CD14-positive monocyte (primary cell): ENCODE results near the gene CHRNB1. TPM values are rescaled to one million over a fixed set of nuclear protein-coding genes. Genes with fewer than 3 reads are reported as not detected.
"Not testable (repeated sequence)": the region's sequence is repeated elsewhere in the genome, so short reads cannot be mapped to it uniquely, and the experiment has no call there.

Source experiments
- DNase-seq, 3 donors: peaks; one replicate each; pipeline ENCODE4 v3.0.0-alpha.2; 2011 to 2022
- H2AFZ ChIP-seq: 2 replicates; pipeline ENCODE4 v1.6.0; 2012; ENCODE audit warnings: mild to moderate bottlenecking, low read depth, low read length, inconsistent platforms; ENCODE audit not compliant: insufficient read depth, poor library complexity, severe bottlenecking
- H3K27ac ChIP-seq, 2 donors: 1 replicate in 1 of 2; 2 replicates in 1 of 2; pipeline ENCODE4 v1.5.1; 2012 to 2013; ENCODE audit warnings: low read length in 2 of 2, control low read depth in 1 of 2, inconsistent platforms in 1 of 2, low read depth in 1 of 2, mild to moderate bottlenecking in 1 of 2
- H3K27me3 ChIP-seq, 2 donors: one replicate each; pipeline versions ENCODE4 v1.6.0 to v1.6.1; 2011 to 2013; ENCODE audit warnings: low read length in 2 of 2; ENCODE audit not compliant: control insufficient read depth in 2 of 2, insufficient read depth in 2 of 2
- H3K36me3 ChIP-seq, 2 donors: replicated peaks in 1 of 2; 1 replicate in 1 of 2; 2 replicates in 1 of 2; pipeline versions ENCODE4 v1.5.1 to v1.6.1; 2012 to 2013; ENCODE audit warnings: low read length in 2 of 2, control low read depth in 1 of 2, inconsistent platforms in 1 of 2, mild to moderate bottlenecking in 1 of 2; ENCODE audit not compliant: insufficient read depth in 2 of 2, control insufficient read depth in 1 of 2
- H3K4me1 ChIP-seq, 2 donors: 1 replicate in 1 of 2; 2 replicates in 1 of 2; pipeline versions ENCODE4 v1.5.1 to v1.6.1; 2012 to 2013; ENCODE audit warnings: low read length in 2 of 2, control low read depth in 1 of 2, inconsistent platforms in 1 of 2, mild to moderate bottlenecking in 1 of 2, moderate library complexity in 1 of 2; ENCODE audit not compliant: insufficient read depth in 2 of 2, control insufficient read depth in 1 of 2
- H3K4me2 ChIP-seq: replicated peaks from 2 replicates; pipeline ENCODE3; 2012; ENCODE audit warnings: low read length, moderate library complexity, mild to moderate bottlenecking; ENCODE audit not compliant: poor library complexity, severe bottlenecking; ENCODE audit errors: extremely low read depth
- H3K4me3 ChIP-seq, 3 experiments: fragments of 200-600 bp in 1 of 3; sonication (generic) in 1 of 3; replicated peaks in 1 of 3; 1 replicate in 2 of 3; 2 replicates in 1 of 3; pipeline ENCODE4 v1.5.1; 2011 to 2013; ENCODE audit warnings: low read length in 3 of 3, mild to moderate bottlenecking in 3 of 3, control low read depth in 2 of 3, low read depth in 2 of 3, inconsistent platforms in 1 of 3, moderate library complexity in 1 of 3
- H3K79me2 ChIP-seq: 2 replicates; pipeline ENCODE4 v1.6.0; 2012; ENCODE audit warnings: mild to moderate bottlenecking, control low read depth, inconsistent platforms, low read length, moderate library complexity; ENCODE audit not compliant: insufficient read depth
- H3K9ac ChIP-seq: 2 replicates; pipeline ENCODE4 v1.6.0; 2017; ENCODE audit warnings: low read length, mild to moderate bottlenecking; ENCODE audit not compliant: insufficient read depth, poor library complexity, severe bottlenecking
- H3K9me3 ChIP-seq, 2 donors: replicated peaks in 1 of 2; 1 replicate in 1 of 2; 2 replicates in 1 of 2; pipeline versions ENCODE4 v1.5.1 to v1.6.1; 2012 to 2013; ENCODE audit warnings: low read length in 2 of 2, control low read depth in 1 of 2; ENCODE audit not compliant: control insufficient read depth in 1 of 2, insufficient read depth in 1 of 2
- H4K20me1 ChIP-seq: 2 replicates; pipeline ENCODE4 v1.6.0; 2012; ENCODE audit warnings: mild to moderate bottlenecking, low read length, control low read depth, moderate library complexity; ENCODE audit not compliant: insufficient read depth
- H3K27ac Mint-ChIP-seq, 7 donors: one replicate each; pipeline ENCODE4 v1.8.0; 2020; ENCODE audit warnings: mild to moderate bottlenecking in 7 of 7, mixed read lengths in 7 of 7, moderate library complexity in 6 of 7, inconsistent platforms in 2 of 7
- H3K27me3 Mint-ChIP-seq, 3 donors: one replicate each; pipeline ENCODE4 v1.8.0; 2021 to 2022; ENCODE audit warnings: low read depth in 3 of 3, mild to moderate bottlenecking in 3 of 3, mixed read lengths in 3 of 3, moderate library complexity in 3 of 3, inconsistent platforms in 1 of 3
- H3K36me3 Mint-ChIP-seq, 2 donors: one replicate each; pipeline ENCODE4 v1.8.0; 2020; ENCODE audit warnings: mixed read lengths in 2 of 2, inconsistent platforms in 1 of 2, mild to moderate bottlenecking in 1 of 2
- H3K4me1 Mint-ChIP-seq: one replicate; pipeline ENCODE4 v1.8.0; 2020; ENCODE audit warnings: mild to moderate bottlenecking, mixed read lengths
- H3K4me3 Mint-ChIP-seq, 2 donors: one replicate each; pipeline ENCODE4 v1.8.0; 2020; ENCODE audit warnings: mild to moderate bottlenecking in 2 of 2, mixed read lengths in 2 of 2, moderate library complexity in 1 of 2
- H3K9me3 Mint-ChIP-seq, 7 donors: one replicate each; pipeline ENCODE4 v1.8.0; 2020 to 2022; ENCODE audit warnings: mixed read lengths in 7 of 7, mild to moderate bottlenecking in 6 of 7, moderate library complexity in 6 of 7, inconsistent platforms in 2 of 7
- WGBS: methylation state at CpG from one replicate; pipeline ENCODE4 v1.1.5; 2013; ENCODE audit warnings: missing lambda C conversion rate; ENCODE audit not compliant: insufficient coverage; 5-methylcytosine and 5-hydroxymethylcytosine counted together
- intact Hi-C, 2 donors: fragments of 100-400 bp; cut with micrococcal nuclease; formaldehyde crosslinking; loops; one replicate each; pipeline versions ENCODE4 v1.15.0 to v1.15.1; 2023
- polyA plus RNA-seq, 3 donors: library from polyadenylated mRNA; depleted of rRNA in 1 of 3; unstranded in 2 of 3; stranded (reverse) in 1 of 3; fragments of 300-500 nt in 2 of 3; fragments of >200 nt in 1 of 3; fragmentation: Illumina TruSeq in 2 of 3; gene quantifications; 1 replicate in 2 of 3; 2 replicates in 1 of 3; pipeline ENCODE4 v1.2.3, GENCODE V29; 2012 to 2021
- TF ChIP-seq, protein P1 (sequence below): fragments of 200-600 bp; IDR thresholded peaks from one replicate; pipeline ENCODE4 v1.8.0; 2022; ENCODE audit warnings: antibody characterized with exemption, mild to moderate bottlenecking

The CHRNB1 gene
- polyA plus RNA-seq, 3 donors, result 9.3 to 15.7 (median 14.7) TPM

DNA sequence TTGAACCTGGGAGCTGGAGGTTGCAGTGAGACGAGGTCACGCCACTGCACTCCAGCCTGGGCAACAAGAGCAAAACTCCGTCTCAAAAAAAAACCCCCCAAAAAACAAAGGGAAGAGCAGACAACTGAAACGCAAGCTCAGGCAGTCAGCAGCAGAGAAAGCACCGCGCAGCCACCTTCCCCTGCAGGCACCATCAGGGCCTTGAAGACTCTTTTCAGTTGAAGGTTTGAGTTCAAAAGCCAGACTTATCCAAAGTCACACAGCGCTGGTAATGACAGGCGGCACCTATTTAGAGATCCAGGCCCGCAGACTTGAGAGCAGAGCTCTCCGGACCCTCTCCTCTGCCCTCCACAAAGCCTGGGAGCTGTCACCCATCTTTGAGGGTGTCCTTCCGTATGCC lies 23.4 kb downstream of the CHRNB1 start:
- Histone ChIP-seq H3K36me3 (peaks cover 14 to 20% of the 10 kb centered on the region in 2 donors), H2AFZ (no peak overlapping the region), H3K79me2 (peaks cover 28% of the 10 kb centered on the region), H3K4me1 (peaks cover 21 to 28% of the 10 kb centered on the region in 2 donors), H3K9ac (no peak overlapping the region), H3K27ac (no peak overlapping the region), H3K27me3 (no peaks in the 10 kb centered on the region), H3K4me2 (no peak overlapping the region), H4K20me1 (no peaks in the 10 kb centered on the region), H3K4me3 (no peak overlapping the region), H3K9me3 (no peaks in the 10 kb centered on the region)
- Mint-ChIP-seq H3K4me1 (peaks cover 26% of the 10 kb centered on the region), H3K27ac (peak overlapping the region in 2 of 7 donors; percentile 32 to 88), H3K27me3 (no peaks in the 10 kb centered on the region), H3K36me3 (peaks cover 18 to 32% of the 10 kb centered on the region in 2 donors), H3K9me3 (no peaks in the 10 kb centered on the region), H3K4me3 (no peak overlapping the region)
- DNase-seq, result no peak
- TF ChIP-seq, protein P1, sequence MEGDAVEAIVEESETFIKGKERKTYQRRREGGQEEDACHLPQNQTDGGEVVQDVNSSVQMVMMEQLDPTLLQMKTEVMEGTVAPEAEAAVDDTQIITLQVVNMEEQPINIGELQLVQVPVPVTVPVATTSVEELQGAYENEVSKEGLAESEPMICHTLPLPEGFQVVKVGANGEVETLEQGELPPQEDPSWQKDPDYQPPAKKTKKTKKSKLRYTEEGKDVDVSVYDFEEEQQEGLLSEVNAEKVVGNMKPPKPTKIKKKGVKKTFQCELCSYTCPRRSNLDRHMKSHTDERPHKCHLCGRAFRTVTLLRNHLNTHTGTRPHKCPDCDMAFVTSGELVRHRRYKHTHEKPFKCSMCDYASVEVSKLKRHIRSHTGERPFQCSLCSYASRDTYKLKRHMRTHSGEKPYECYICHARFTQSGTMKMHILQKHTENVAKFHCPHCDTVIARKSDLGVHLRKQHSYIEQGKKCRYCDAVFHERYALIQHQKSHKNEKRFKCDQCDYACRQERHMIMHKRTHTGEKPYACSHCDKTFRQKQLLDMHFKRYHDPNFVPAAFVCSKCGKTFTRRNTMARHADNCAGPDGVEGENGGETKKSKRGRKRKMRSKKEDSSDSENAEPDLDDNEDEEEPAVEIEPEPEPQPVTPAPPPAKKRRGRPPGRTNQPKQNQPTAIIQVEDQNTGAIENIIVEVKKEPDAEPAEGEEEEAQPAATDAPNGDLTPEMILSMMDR, result no peak
- 98% methylated on average over 9 of the region's 11 CpGs for WGBS
- intact Hi-C loops, result no loop called here

DNA sequence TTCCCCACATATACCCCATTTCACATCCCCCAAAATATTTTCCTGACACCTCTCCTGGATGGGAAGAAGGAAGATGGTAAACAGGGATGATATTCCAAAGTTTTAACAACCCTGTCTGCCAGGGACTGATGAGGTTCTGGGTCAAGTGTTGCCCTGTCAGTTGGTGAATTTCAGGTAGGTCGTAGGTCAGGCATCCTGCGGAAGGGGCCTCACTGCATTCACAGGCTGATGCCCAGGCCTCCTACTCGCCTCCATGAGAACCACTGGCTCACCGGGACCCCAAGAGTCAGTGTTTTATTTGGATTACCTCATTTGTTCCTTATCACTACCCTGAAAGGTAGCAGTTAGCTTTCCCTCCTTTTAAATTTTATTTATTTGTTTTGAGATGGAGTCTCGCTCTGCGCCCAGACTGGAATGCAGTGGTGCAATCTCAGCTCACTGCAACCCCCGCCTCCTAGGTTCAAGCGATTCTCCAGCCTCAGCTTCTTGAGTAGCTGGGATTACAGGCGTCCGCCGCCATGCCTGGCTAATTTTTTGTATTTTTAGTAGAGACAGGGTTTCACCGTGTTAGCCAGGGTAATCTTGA lies 24.0 kb downstream of the CHRNB1 start:
- Histone ChIP-seq H3K9ac (no peak overlapping the region), H3K4me1 (peaks cover 21 to 28% of the 10 kb centered on the region in 2 donors), H3K4me3 (no peak overlapping the region), H3K27ac (no peak overlapping the region), H3K79me2 (peaks cover 34% of the 10 kb centered on the region), H3K9me3 (no peaks in the 10 kb centered on the region), H4K20me1 (no peaks in the 10 kb centered on the region), H3K27me3 (no peaks in the 10 kb centered on the region), H3K4me2 (no peak overlapping the region), H3K36me3 (peaks cover 8 to 14% of the 10 kb centered on the region in 2 donors), H2AFZ (no peak overlapping the region)
- no peaks in the 10 kb centered on the region for H3K27me3 Mint-ChIP-seq
- TF ChIP-seq, protein P1, result no peak
- H3K36me3 Mint-ChIP-seq, result peaks cover 12 to 26% of the 10 kb centered on the region in 2 donors
- 97% methylated on average over 6 of the region's 12 CpGs for WGBS
- no peaks in the 10 kb centered on the region for H3K9me3 Mint-ChIP-seq
- DNase-seq, result no peak
- H3K4me1 Mint-ChIP-seq, result peaks cover 26% of the 10 kb centered on the region
- H3K4me3 Mint-ChIP-seq, result no peak overlapping the region
- H3K27ac Mint-ChIP-seq, result no peak overlapping the region
- intact Hi-C loops, result no loop called here

DNA sequence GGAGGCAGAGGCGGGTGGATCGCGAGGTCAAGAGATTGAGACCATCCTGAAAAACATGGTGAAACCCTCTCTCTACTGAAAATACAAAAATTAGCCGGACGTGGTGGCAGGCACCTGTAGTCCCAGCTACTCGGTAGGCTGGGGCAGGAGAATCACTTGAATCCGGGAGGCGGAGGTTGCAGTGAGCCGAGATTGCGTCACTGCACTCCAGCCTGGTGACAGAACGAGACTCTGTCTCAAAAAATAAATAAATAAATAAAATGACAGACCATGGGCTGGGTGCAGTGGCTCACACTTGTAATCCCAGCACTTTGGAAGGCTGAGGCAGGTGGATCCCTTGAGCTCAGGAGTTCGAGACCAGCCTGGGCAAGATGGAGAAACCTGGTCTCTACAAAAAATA lies 25.0 kb downstream of the CHRNB1 start:
- Mint-ChIP-seq H3K4me1 (peaks cover 32% of the 10 kb centered on the region), H3K36me3 (peaks cover 10 to 22% of the 10 kb centered on the region in 2 donors)
- Histone ChIP-seq H3K79me2 (peaks cover 44% of the 10 kb centered on the region), H3K4me1 (peaks cover 25 to 35% of the 10 kb centered on the region in 2 donors)
- H3K27me3 ChIP-seq, H3K27ac Mint-ChIP-seq, H4K20me1 ChIP-seq, H3K4me3 ChIP-seq, H2AFZ ChIP-seq, H3K36me3 ChIP-seq, H3K4me3 Mint-ChIP-seq, intact Hi-C loops, H3K9ac ChIP-seq, H3K9me3 ChIP-seq, H3K27me3 Mint-ChIP-seq, H3K27ac ChIP-seq, DNase-seq, H3K4me2 ChIP-seq, H3K9me3 Mint-ChIP-seq: not testable (repeated sequence)
- WGBS, result 70% methylated on average over 2 of the region's 12 CpGs
